Stimulated activated naive CD8-positive, alpha-beta T cell treated with anti-CD3 and anti-CD28 coated beads, Interleukin-15, amount 100 ng/mL, for 72 hours (primary cell): ENCODE data around the gene AKR1C3.
"Not testable (repeated sequence)": the region's sequence is repeated elsewhere in the genome, so short reads cannot be mapped to it uniquely, and the experiment has no call there.

ENCODE experiments used
- ATAC-seq: fragments of 150-1000 bp; cut with Tn5 transposase; 2 replicates; pipeline ENCODE4 v1.10.0; 2021; ENCODE audit warnings: mild to moderate bottlenecking, moderate library complexity
- DNase-seq, 2 donors: peaks; one replicate each; pipeline ENCODE4 v3.0.0; 2021 to 2022
- H3K27ac Mint-ChIP-seq, 2 donors: one replicate each; pipeline ENCODE4 v1.8.0; 2022; ENCODE audit warnings: mild to moderate bottlenecking in 2 of 2, mixed read lengths in 2 of 2, moderate library complexity in 2 of 2
- H3K27me3 Mint-ChIP-seq: one replicate; pipeline ENCODE4 v1.8.0; 2022; ENCODE audit warnings: mixed read lengths
- H3K4me1 Mint-ChIP-seq: one replicate; pipeline ENCODE4 v1.8.0; 2022; ENCODE audit warnings: mild to moderate bottlenecking, mixed read lengths
- H3K4me3 Mint-ChIP-seq, 2 donors: one replicate each; pipeline ENCODE4 v1.8.0; 2022; ENCODE audit warnings: mild to moderate bottlenecking in 2 of 2, mixed read lengths in 2 of 2, moderate library complexity in 1 of 2
- H3K9me3 Mint-ChIP-seq, 2 donors: one replicate each; pipeline ENCODE4 v1.8.0; 2022; ENCODE audit warnings: mixed read lengths in 2 of 2

The AKR1C3 gene

DNA sequence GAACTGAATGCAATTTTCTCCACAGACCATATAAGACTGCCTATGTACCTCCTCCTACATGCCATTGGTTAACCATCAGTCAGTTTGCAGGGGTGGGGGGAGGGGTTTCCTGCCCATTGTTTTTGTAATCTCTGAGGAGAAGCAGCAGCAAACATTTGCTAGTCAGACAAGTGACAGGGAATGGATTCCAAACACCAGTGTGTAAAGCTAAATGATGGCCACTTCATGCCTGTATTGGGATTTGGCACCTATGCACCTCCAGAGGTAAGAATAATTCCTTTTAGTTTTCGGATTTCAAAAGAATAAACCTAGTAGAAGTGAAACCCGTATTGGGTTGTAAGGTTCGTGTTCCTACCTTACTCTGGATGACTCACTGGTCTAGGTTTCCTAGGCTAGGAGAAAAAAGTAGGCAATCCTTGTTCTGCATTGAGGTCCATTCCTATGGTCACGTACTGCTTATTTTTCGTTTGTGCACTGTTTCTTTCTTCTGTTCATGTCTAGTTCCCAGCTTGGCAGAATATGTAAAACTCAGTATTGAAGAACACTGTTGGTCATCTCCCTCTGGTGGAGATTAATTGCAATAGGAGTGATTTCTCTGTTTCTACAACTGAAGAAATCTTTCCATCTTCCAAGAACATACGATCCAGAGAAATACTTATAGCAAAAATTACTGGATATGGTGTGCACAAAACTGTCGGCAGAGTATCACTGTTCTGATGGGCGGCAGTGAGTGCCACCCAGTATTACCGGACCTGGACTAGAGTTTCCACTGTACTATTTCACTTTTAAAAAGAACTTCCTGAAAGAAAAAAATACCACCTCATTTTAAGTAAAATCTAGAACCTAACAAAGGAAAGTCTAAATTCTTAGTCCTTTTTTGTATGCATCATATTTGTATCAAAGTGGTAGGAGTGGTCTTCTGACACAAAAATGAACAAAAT, at the start of gene AKR1C3:
Gene AKR1C3 (plus strand): TSS at position 150 of the 941 bp plus-strand sequence. CDS start 31 bp downstream, at position 181.
- ATAC-seq (no peak), DNase-seq (no peak)
- Mint-ChIP-seq H3K4me1 (no peaks in the 10 kb centered on the region), H3K27ac (no peak within 1 kb of the TSS), H3K27me3 (peaks cover 4% of the 10 kb centered on the region), H3K9me3 (peaks cover 7% of the 10 kb centered on the region in 2 donors), H3K4me3 (peak within 1 kb of the TSS; percentile 17 to 44)

DNA sequence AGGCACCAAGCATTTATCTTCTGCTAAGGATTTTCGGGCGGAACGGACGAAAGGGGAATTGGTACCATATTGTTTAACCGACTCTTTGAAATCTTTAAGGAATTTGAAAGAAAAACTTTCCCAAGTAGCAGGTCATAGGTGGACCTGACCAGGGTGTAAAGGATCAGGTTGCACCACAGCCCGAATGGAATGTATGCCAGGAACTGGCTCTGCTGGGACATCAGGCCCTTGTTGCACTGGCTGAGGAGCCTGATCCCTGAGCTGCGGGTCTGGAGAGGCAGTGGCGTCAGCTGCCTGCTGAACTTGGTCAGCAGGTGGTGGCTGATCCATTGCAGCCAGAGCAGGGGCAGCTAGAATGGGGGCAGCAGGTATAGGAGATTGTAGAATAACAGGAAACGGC, 49.1 kb upstream of the AKR1C3 start:
- no peak for DNase-seq
- Mint-ChIP-seq H3K4me3 (no peak overlapping the region), H3K9me3 (peaks cover 0 to 7% of the 10 kb centered on the region in 2 donors), H3K4me1 (no peaks in the 10 kb centered on the region), H3K27me3 (no peaks in the 10 kb centered on the region), H3K27ac (no peak overlapping the region)
- no peak for ATAC-seq

DNA sequence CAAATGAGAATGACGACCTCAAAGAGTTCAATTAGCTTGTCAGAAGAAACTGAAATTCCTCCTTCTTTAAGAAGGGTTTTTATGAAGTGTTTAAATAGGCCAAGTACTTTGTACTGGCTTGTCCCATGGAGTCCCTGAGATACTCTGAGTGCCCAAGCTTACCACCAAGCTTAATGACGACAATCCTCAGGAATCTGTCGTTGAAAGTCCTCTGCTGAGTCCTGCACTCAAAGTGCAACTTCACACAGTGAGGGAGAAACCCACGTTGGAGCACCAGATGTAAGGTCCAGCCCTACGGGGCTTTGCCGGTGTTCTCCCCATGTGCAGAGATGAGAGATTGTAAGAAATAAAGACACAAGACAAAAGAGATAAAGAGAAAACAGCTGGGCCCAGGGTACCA, 47.8 kb upstream of the AKR1C3 start:
- Mint-ChIP-seq H3K9me3 (peaks cover 0 to 7% of the 10 kb centered on the region in 2 donors), H3K27ac (no peak overlapping the region)
- no peak for DNase-seq

DNA sequence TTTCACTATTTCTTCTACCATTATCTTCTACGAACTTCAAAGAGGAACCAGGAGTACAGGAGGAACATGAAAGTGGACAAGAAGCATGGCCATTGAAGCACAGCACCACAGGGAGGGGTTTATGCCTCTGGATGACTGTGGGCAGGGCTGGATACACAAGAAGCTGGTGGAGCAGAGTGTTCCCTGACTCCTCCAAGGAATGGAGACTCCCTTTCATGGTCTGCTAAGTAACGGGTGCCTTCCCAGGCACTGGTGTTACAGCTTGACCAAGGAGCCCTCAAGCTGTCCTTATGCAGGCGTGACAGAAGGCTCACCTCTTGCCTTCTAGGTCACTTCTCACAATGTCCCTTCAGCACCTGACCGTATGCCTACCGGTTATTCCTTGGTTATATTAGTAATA, 47.2 kb upstream of the AKR1C3 start:
- not testable (repeated sequence) for H3K27me3 Mint-ChIP-seq, H3K9me3 Mint-ChIP-seq, H3K4me3 Mint-ChIP-seq, H3K4me1 Mint-ChIP-seq, DNase-seq, ATAC-seq, H3K27ac Mint-ChIP-seq

More for the DNA sequence above, 47.8 kb upstream of the AKR1C3 start:
- Mint-ChIP-seq H3K27me3 (no peaks in the 10 kb centered on the region), H3K4me3 (no peak overlapping the region), H3K4me1 (no peaks in the 10 kb centered on the region)
- ATAC-seq, result no peak

DNA sequence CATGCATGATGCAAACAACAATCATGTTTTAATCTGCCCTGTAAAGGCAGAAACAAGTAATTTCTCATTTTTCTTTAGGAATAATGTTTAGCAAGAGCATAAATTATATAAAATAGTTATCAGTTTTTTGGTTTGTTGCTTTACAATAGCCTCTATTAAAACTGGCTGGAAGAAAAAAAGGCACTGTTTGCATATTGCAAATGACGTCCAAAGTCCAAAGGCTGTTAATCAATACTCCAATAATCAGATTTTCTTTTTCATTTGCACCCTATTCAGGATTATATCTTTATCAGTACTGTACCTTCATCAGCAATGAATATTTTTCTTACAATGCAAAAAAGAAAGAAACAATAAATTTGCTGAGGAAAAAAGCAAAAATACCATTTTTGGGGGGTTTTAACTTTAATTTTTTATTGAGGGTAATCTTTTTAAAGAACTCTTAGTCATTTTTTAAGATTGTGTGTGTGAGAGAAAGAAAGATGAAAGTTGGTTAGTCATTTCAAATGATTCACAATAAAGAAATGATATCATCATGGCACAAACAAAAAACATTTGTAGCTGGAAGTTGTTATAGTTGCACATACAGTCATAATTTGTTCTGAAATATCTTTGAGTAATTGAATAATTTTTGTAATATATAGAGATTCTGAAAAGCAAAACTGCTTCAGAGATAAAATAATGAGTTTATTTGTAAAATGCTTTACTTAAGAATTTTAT, 46.1 kb upstream of the AKR1C3 start:
- ATAC-seq (no peak), DNase-seq (no peak)
- Mint-ChIP-seq H3K4me3 (no peak overlapping the region), H3K27me3 (no peaks in the 10 kb centered on the region), H3K4me1 (no peaks in the 10 kb centered on the region), H3K27ac (no peak overlapping the region), H3K9me3 (peaks cover 0 to 7% of the 10 kb centered on the region in 2 donors)

DNA sequence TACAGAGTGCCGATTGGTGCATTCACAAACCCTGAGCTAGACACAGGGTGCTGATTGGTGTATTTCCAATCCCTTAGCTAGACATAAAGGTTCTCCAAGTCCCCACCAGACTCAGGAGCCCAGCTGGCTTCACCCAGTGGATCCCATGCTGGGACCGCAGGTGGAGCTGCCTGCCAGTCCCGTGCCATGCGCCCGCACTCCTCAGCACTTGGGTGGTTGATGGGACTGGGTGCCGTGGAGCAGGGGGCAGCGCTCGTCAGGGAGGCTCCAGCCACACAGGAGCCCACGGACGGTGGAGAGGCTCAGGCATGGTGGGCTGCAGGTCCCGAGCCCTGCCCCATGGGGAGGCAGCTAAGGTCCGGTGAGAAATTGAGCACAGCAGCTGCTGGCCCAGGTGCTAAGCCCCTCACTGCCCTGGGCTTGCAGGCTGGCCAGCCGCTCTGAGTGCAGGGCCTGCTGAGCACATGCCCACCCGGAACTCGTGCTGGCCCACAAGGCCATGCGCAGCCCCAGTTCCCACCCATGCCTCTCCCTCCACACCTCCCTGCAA, 41.2 kb upstream of the AKR1C3 start:
- not testable (repeated sequence) for H3K9me3 Mint-ChIP-seq, H3K4me3 Mint-ChIP-seq, ATAC-seq, H3K4me1 Mint-ChIP-seq, H3K27ac Mint-ChIP-seq, DNase-seq, H3K27me3 Mint-ChIP-seq

DNA sequence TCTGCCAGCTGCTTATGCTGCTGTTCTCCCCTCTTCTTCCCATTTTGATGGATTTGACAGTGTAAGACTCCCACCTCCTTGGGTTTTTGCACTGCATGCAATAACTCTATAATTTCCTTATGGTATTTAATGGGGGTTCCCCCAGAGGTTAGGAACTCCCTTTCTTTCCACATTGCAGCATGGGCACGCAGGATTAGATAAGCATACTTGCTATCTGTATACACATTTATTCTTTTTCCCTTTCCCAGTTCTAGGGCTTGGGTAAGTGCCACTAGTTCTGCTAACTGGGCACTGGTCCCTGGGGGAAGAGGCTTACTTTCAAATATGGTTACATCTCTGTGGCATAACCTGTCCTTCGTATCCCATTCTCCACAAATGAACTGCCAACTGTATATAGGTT, 39.4 kb upstream of the AKR1C3 start:
- ATAC-seq, H3K27ac Mint-ChIP-seq, H3K27me3 Mint-ChIP-seq, DNase-seq, H3K9me3 Mint-ChIP-seq, H3K4me3 Mint-ChIP-seq, H3K4me1 Mint-ChIP-seq: not testable (repeated sequence)

DNA sequence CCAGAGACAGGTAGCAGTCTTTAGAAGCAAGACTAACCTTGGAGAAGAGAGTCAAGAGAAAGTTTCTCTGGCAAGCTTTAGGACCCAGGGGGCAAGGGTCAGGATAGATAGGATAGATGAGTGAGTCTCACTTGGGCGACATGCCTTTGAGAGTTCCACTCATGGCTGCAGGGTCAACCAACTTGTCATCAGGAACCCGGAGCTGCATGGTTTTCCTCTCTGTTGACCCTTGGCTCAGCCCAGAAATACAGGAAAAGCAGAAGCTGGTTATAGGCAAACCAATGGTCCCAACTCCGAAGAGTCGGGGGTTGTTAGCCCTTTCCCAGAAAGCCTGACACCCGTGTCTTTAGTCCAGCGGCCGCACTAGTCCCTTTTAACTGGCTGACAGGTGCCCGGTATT, 34.9 kb upstream of the AKR1C3 start:
- ATAC-seq, H3K27me3 Mint-ChIP-seq, DNase-seq, H3K27ac Mint-ChIP-seq, H3K4me1 Mint-ChIP-seq, H3K4me3 Mint-ChIP-seq, H3K9me3 Mint-ChIP-seq: not testable (repeated sequence)

DNA sequence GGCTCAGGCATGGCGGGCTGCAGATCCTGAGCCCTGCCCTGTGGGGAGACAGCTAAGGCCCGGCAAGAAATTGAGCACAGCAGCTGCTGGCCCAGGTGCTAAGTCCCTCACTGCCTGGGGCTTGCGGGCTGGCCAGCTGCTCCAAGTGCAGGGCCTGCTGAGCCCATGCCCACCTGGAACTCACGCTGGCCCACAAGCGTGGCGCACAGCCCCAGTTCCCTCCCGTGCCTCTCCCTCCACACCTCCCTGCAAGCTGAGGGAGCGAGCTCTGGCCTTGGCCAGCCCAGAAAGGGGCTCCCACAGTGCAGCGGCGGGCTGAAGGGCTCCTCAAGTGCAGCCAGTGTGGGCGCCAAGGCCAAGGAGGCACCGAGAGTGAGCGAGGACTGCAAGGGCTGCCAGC, 33.4 kb upstream of the AKR1C3 start:
- H3K27ac Mint-ChIP-seq, H3K9me3 Mint-ChIP-seq, DNase-seq, H3K4me1 Mint-ChIP-seq, ATAC-seq, H3K27me3 Mint-ChIP-seq, H3K4me3 Mint-ChIP-seq: not testable (repeated sequence)

DNA sequence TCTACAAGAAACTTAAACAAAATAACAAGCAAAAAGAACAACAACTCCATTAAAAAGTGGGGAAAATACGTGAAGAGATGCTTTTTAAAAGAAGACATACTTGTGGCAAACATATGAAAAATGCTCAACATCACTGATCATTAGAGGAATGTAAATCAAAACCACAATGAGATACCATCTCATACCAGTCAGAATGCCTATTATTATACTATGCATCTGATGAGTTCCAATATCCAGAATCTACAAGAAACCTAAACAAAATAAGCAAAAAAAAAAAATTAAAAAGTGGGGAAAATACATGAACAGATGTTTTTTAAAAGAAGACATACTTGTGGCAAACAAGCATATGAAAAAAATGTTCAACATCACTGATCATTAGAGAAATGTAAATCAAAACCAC, 29.6 kb upstream of the AKR1C3 start:
- no peak overlapping the region for H3K27ac Mint-ChIP-seq
- no peak overlapping the region for H3K4me3 Mint-ChIP-seq
- DNase-seq, result no peak
- no peak for ATAC-seq
- H3K9me3 Mint-ChIP-seq, result peaks cover 0 to 5% of the 10 kb centered on the region in 2 donors
- no peaks in the 10 kb centered on the region for H3K4me1 Mint-ChIP-seq
- no peaks in the 10 kb centered on the region for H3K27me3 Mint-ChIP-seq

DNA sequence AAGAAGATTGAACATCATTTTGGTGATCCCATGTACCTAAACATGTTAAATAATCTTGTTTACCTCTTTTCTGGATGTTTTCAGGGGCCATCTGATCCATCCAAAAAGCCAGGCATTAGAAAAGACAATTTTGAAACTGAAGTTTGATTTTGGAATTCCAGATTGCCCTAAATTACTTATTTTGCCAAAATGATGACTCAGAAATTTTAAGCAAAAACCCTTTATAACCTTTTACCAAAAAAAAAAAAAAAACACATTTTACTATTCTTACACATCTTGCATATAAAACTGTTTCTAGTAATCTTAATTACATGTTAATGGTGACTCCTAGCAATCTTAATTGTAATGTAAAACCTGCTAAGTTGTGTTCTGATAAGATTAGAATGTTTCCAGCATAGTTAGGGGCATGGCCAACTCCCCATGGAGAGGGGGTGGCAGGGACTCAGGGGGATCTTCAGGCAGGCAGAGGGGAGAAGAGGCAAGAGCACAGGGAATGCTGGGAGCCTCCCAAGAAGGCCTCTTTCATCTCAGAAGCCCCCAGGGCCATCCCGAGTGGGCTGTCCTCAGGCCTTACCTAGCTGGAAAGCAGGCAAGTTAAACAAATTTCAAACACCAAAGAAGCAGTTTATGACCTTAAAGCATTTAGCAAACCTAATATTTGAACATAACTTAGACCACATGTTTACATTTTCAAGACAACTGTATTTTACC, 25.8 kb upstream of the AKR1C3 start:
- ATAC-seq, result no peak
- H3K4me1 Mint-ChIP-seq, result no peaks in the 10 kb centered on the region
- H3K9me3 Mint-ChIP-seq, result peaks cover 0 to 5% of the 10 kb centered on the region in 2 donors
- no peaks in the 10 kb centered on the region for H3K27me3 Mint-ChIP-seq
- H3K4me3 Mint-ChIP-seq, result no peak overlapping the region
- DNase-seq, result no peak
- no peak overlapping the region for H3K27ac Mint-ChIP-seq

DNA sequence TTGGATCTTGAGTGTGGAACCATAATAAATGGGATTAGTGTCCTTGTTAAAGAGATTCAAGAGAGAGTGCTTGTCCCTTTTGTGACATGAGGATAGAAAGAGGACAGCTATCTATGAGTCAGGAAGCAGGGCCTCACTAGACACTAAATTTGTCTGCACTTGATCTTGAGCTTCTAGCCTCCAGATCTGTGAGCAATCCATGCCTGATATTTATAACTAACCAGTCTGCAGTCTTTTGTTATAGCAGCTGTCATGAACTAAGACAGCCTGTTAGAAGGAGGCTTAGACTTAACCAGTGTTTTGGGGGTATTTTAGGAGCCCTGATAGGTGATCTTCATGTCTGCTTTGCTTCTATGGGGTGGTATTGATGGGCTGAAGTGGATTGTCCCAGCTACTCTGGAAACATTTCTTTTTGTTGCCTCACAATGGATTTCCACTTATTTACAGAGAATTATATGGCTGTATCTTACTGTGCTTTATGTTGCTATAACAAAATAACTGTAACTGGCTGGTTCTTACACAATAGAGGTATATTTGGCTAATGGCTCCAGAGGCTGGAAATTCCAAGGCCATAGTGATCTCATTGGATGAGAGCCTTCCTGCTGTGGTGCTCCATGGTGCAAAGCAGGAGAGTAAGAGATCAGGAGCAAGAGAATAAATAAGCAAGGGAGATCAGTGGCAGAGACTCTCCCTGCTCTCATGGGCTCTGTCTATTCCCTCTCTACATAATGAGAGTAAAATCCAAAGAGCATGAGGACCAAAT, 23.4 kb upstream of the AKR1C3 start:
- Mint-ChIP-seq H3K9me3 (peaks cover 0 to 5% of the 10 kb centered on the region in 2 donors), H3K4me1 (no peaks in the 10 kb centered on the region), H3K4me3 (no peak overlapping the region), H3K27ac (no peak overlapping the region), H3K27me3 (peaks cover 6% of the 10 kb centered on the region)
- DNase-seq (no peak), ATAC-seq (no peak)

DNA sequence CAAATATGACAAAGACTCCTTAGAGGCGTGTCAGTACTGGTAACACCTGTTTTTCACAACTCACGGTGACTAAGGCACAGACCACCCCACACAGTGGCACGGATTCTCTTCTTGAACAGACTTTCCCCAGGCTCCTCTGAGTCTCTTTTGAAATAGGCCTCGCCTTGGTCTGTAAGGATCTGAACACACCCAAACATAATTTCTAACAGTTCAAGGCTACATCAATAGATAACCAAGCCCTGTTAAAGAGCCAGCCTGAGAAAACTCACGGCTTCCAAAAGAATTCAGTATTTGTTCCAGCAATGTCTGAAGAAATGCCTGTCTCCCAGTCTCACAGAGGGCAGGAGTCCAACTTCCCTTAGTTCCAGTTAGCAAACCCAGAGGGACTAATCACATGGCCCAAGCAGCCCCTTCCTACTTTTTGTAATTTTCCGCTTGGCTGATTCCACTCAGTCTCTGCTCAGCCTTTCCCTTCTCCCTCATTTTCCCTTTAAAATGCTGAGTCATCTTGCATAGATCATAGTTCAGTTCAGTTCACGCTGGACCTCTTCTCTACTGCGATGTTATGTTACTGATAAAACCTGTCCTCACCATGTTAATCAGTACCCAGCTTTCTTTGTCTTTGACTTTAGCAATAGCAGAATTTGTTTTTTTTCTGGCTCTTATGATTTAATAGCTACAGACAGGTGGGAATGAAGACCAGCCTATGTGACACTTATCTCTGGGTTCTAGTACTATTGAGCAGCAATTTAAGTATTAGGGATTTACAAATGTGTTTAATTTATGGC, 22.6 kb upstream of the AKR1C3 start:
- Mint-ChIP-seq H3K27me3 (peaks cover 6% of the 10 kb centered on the region), H3K27ac (no peak overlapping the region), H3K9me3 (peaks cover 0 to 5% of the 10 kb centered on the region in 2 donors), H3K4me3 (no peak overlapping the region), H3K4me1 (no peaks in the 10 kb centered on the region)
- ATAC-seq (no peak), DNase-seq (no peak)

DNA sequence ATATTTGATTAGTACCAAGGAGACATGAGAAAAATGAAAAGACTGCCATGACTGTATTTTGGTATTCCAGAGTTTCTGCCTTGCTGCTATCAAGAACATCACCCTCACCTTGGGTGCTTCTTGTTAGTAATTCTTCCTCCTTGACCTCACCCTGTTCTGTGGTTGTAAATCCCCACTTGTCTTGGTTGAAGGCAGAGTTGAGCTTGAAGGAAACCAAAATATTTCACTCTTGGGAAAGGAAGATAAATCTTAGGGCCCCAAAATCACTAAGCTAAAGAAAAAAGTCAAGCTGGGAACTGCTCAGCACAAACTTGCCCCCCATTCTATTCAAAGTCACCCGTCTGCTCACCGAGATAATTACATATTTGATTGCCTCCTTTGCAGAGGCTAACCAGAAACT, 20.6 kb upstream of the AKR1C3 start:
- Mint-ChIP-seq H3K4me1 (no peaks in the 10 kb centered on the region), H3K9me3 (peaks cover 0 to 5% of the 10 kb centered on the region in 2 donors), H3K4me3 (no peak overlapping the region), H3K27me3 (peaks cover 6% of the 10 kb centered on the region), H3K27ac (no peak overlapping the region)
- no peak for DNase-seq
- no peak for ATAC-seq
